ENCODE measurements around the gene DKK3.
"Not testable (repeated sequence)": the region's sequence is repeated elsewhere in the genome, so short reads cannot be mapped to it uniquely, and the experiment has no call there.

DKK3 gene

GRCh38 chr11:12007769-12008737 is at the start of gene DKK3:
DKK3 (minus strand) TSS chr11:12008626; CDS start chr11:12008582, 44 bp downstream.
- no peak for DNase-seq (ENCODE audit: low read depth in 4 of 4, low spot score in 1 of 4)

GRCh38 chr11:12057299-12057980 is 49.0 kb upstream of the DKK3 start:
- no peak for DNase-seq (ENCODE audit: low read depth in 4 of 4, low spot score in 1 of 4)

- DNase-seq (ENCODE audit: low read depth in 4 of 4, low spot score in 1 of 4): no peak
Observed at GRCh38 chr11:12056119-12056518, 47.7 kb upstream of the DKK3 start.

- no peak for DNase-seq (ENCODE audit: low read depth in 4 of 4, low spot score in 1 of 4)
Observed at GRCh38 chr11:12053606-12054361, 45.4 kb upstream of the DKK3 start.

GRCh38 chr11:12052676-12053605 is 44.5 kb upstream of the DKK3 start:
- DNase-seq (ENCODE audit: low read depth in 4 of 4, low spot score in 1 of 4): no peak

- no peak for DNase-seq (ENCODE audit: low read depth in 4 of 4, low spot score in 1 of 4)
Observed at GRCh38 chr11:12051287-12051662, 42.8 kb upstream of the DKK3 start.

GRCh38 chr11:12050470-12051286 is 42.3 kb upstream of the DKK3 start:
- DNase-seq (ENCODE audit: low read depth in 4 of 4, low spot score in 1 of 4): no peak

- DNase-seq (ENCODE audit: low read depth in 4 of 4, low spot score in 1 of 4): no peak
Observed at GRCh38 chr11:12048936-12049790, 40.7 kb upstream of the DKK3 start.

- DNase-seq (ENCODE audit: low read depth in 4 of 4, low spot score in 1 of 4): no peak
Observed at GRCh38 chr11:12046636-12047236, 38.3 kb upstream of the DKK3 start.

GRCh38 chr11:12045914-12046635 is 37.6 kb upstream of the DKK3 start:
- no peak for DNase-seq (ENCODE audit: low read depth in 4 of 4, low spot score in 1 of 4)

GRCh38 chr11:12044799-12045198 is 36.4 kb upstream of the DKK3 start:
- DNase-seq (ENCODE audit: low read depth in 4 of 4, low spot score in 1 of 4): no peak

GRCh38 chr11:12043959-12044791 is 35.7 kb upstream of the DKK3 start:
- peak; percentile 28 to 50 (median 34) for DNase-seq (ENCODE audit: low read depth in 4 of 4, low spot score in 1 of 4)

GRCh38 chr11:12043221-12043620 is 34.8 kb upstream of the DKK3 start:
- DNase-seq (ENCODE audit: low read depth in 4 of 4, low spot score in 1 of 4): no peak

- no peak for DNase-seq (ENCODE audit: low read depth in 4 of 4, low spot score in 1 of 4)
Observed at GRCh38 chr11:12042215-12042676, 33.8 kb upstream of the DKK3 start.

- DNase-seq (ENCODE audit: low read depth in 4 of 4, low spot score in 1 of 4): not testable (repeated sequence)
Observed at GRCh38 chr11:12040719-12041118, 32.3 kb upstream of the DKK3 start.

- no peak for DNase-seq (ENCODE audit: low read depth in 4 of 4, low spot score in 1 of 4)
Observed at GRCh38 chr11:12032968-12033367, 24.5 kb upstream of the DKK3 start.
